IPS DF 6.9 (cell line): ENCODE measurements around the gene RCAN3.

ENCODE experiments used
- DNase-seq: peaks from one replicate; pipeline ENCODE4 v3.0.0-alpha.2; 2013; ENCODE audit warnings: low read depth, low spot score
- H3K27ac ChIP-seq: one replicate; pipeline ENCODE4 v1.5.1; 2013; ENCODE audit warnings: low read length, control low read depth
- H3K27me3 ChIP-seq: 2 replicates; pipeline ENCODE4 v1.6.1; 2013; ENCODE audit warnings: mild to moderate bottlenecking, low read length; ENCODE audit not compliant: control insufficient read depth, insufficient read depth
- H3K36me3 ChIP-seq: 2 replicates; pipeline ENCODE4 v1.6.1; 2013; ENCODE audit warnings: low read length; ENCODE audit not compliant: control insufficient read depth, insufficient read depth
- H3K4me1 ChIP-seq: 2 replicates; pipeline ENCODE4 v1.6.1; 2013; ENCODE audit warnings: low read length; ENCODE audit not compliant: control insufficient read depth, insufficient read depth
- H3K4me3 ChIP-seq: 2 replicates; pipeline ENCODE4 v1.5.1; 2013; ENCODE audit warnings: mild to moderate bottlenecking, low read length
- H3K9me3 ChIP-seq: 2 replicates; pipeline ENCODE4 v1.6.1; 2013; ENCODE audit warnings: low read length, inconsistent platforms; ENCODE audit not compliant: control insufficient read depth, insufficient read depth
- WGBS: extraction: QIAGEN DNeasy Blood & Tissue Kit; methylation state at CpG from one replicate; pipeline ENCODE4 v1.1.7; 2013; ENCODE audit warnings: mixed read lengths, missing lambda C conversion rate; ENCODE audit not compliant: insufficient read length, insufficient coverage; 5-methylcytosine and 5-hydroxymethylcytosine counted together

RCAN3 gene

GRCh38 chr1:24575905-24576587 lies 73.4 kb downstream of the RCAN3 start:
- no peak overlapping the region for H3K27ac ChIP-seq
- no peaks in the 10 kb centered on the region for H3K4me1 ChIP-seq

GRCh38 chr1:24578846-24579245 lies 76.2 kb downstream of the RCAN3 start:
- Histone ChIP-seq H3K9me3 (no peaks in the 10 kb centered on the region), H3K36me3 (no peaks in the 10 kb centered on the region), H3K4me1 (no peaks in the 10 kb centered on the region), H3K27me3 (no peaks in the 10 kb centered on the region), H3K4me3 (no peak overlapping the region), H3K27ac (no peak overlapping the region)
- WGBS: no CpG with 5 or more reads among the region's 7 CpGs
- no peak for DNase-seq

More at GRCh38 chr1:24575905-24576587, 73.4 kb downstream of the RCAN3 start:
- no peak for DNase-seq
- no CpG with 5 or more reads among the region's 14 CpGs for WGBS
- Histone ChIP-seq H3K27me3 (no peaks in the 10 kb centered on the region), H3K9me3 (no peaks in the 10 kb centered on the region), H3K36me3 (no peaks in the 10 kb centered on the region), H3K4me3 (no peak overlapping the region)

- no peak overlapping the region for H3K27ac ChIP-seq
- no CpG with 5 or more reads among the region's 10 CpGs for WGBS
Measured at GRCh38 chr1:24580756-24581155, 78.1 kb downstream of the RCAN3 start.

GRCh38 chr1:24584171-24584647 lies 81.6 kb downstream of the RCAN3 start:
- no peak overlapping the region for H3K27ac ChIP-seq
- no peak for DNase-seq
- no peaks in the 10 kb centered on the region for H3K27me3 ChIP-seq
- no peaks in the 10 kb centered on the region for H3K36me3 ChIP-seq
- H3K9me3 ChIP-seq: no peaks in the 10 kb centered on the region
- H3K4me1 ChIP-seq: peaks cover 3% of the 10 kb centered on the region; the same call in 1 of the 2 replicates
- WGBS: no CpG with 5 or more reads among the region's 6 CpGs
- no peak overlapping the region for H3K4me3 ChIP-seq

More at GRCh38 chr1:24580756-24581155, 78.1 kb downstream of the RCAN3 start:
- no peak overlapping the region for H3K4me3 ChIP-seq
- H3K27me3 ChIP-seq: no peaks in the 10 kb centered on the region
- H3K9me3 ChIP-seq: no peaks in the 10 kb centered on the region
- no peaks in the 10 kb centered on the region for H3K4me1 ChIP-seq
- no peaks in the 10 kb centered on the region for H3K36me3 ChIP-seq
- no peak for DNase-seq

- Histone ChIP-seq H3K27me3 (no peaks in the 10 kb centered on the region), H3K4me3 (no peak overlapping the region), H3K27ac (no peak overlapping the region), H3K36me3 (no peaks in the 10 kb centered on the region), H3K9me3 (no peaks in the 10 kb centered on the region), H3K4me1 (peaks cover 3% of the 10 kb centered on the region; the same call in 1 of the 2 replicates)
- WGBS: no CpG with 5 or more reads among the region's 10 CpGs
- DNase-seq: no peak
Measured at GRCh38 chr1:24586119-24586518, 83.5 kb downstream of the RCAN3 start.

- peak; percentile 43 for DNase-seq
- H3K4me3 ChIP-seq: no peak overlapping the region
- H3K27ac ChIP-seq: no peak overlapping the region
Measured at GRCh38 chr1:24586970-24587820, 84.6 kb downstream of the RCAN3 start.

GRCh38 chr1:24588573-24588972 lies 85.9 kb downstream of the RCAN3 start:
- H3K27me3 ChIP-seq: no peaks in the 10 kb centered on the region
- H3K9me3 ChIP-seq: no peaks in the 10 kb centered on the region
- no peak overlapping the region for H3K27ac ChIP-seq
- no peak overlapping the region for H3K4me3 ChIP-seq
- peaks cover 3% of the 10 kb centered on the region; the same call in 1 of the 2 replicates for H3K4me1 ChIP-seq
- H3K36me3 ChIP-seq: no peaks in the 10 kb centered on the region
- whole genome bisulfite sequencing: no CpG with 5 or more reads among the region's 5 CpGs
- no peak for DNase-seq

More at GRCh38 chr1:24586970-24587820, 84.6 kb downstream of the RCAN3 start:
- Histone ChIP-seq H3K36me3 (no peaks in the 10 kb centered on the region), H3K4me1 (peaks cover 3% of the 10 kb centered on the region; the same call in 1 of the 2 replicates), H3K27me3 (no peaks in the 10 kb centered on the region), H3K9me3 (no peaks in the 10 kb centered on the region)
- WGBS: no CpG with 5 or more reads among the region's 9 CpGs

- Histone ChIP-seq H3K27ac (no peak overlapping the region), H3K36me3 (no peaks in the 10 kb centered on the region), H3K4me1 (peaks cover 3% of the 10 kb centered on the region; the same call in 1 of the 2 replicates), H3K27me3 (no peaks in the 10 kb centered on the region), H3K4me3 (no peak overlapping the region), H3K9me3 (no peaks in the 10 kb centered on the region)
- WGBS: no CpG with 5 or more reads among the region's 3 CpGs
- no peak for DNase-seq
Measured at GRCh38 chr1:24589200-24589599, 86.6 kb downstream of the RCAN3 start.
